GM23338 (cell line): Measurements from ENCODE around the gene LPCAT4. TPM values are rescaled to one million over a fixed set of nuclear protein-coding genes. Genes with fewer than 3 reads are reported as not detected.
A peak's percentile ranks its signal among the peaks of the same experiment; 100 is the strongest.

ENCODE experiments used
- ATAC-seq: fragments of 200-7000 bp; cut with Tn5 transposase; 3 replicates; pipeline ENCODE4 v1.9.1; 2020
- DNase-seq: peaks from one replicate; pipeline ENCODE4 v3.0.0-alpha.2; 2015; ENCODE audit warnings: low spot score
- H2AFZ ChIP-seq: fragments of 200-600 bp; sonication (generic); 2 replicates; pipeline ENCODE4 v1.8.0; 2016; ENCODE audit warnings: antibody characterized with exemption, mild to moderate bottlenecking, moderate library complexity
- H3F3A ChIP-seq: fragments of 200-600 bp; sonication (generic); replicated peaks from 2 replicates; pipeline ENCODE4 v1.8.0; 2017; ENCODE audit warnings: antibody characterized with exemption, mixed run types, low read depth
- H3K27ac ChIP-seq: fragments of 200-600 bp; sonication (generic); 2 replicates; pipeline ENCODE4 v1.6.1; 2016; ENCODE audit warnings: low read depth
- H3K27me3 ChIP-seq: fragments of 200-600 bp; sonication (generic); 2 replicates; pipeline ENCODE4 v1.8.0; 2016; ENCODE audit warnings: mild to moderate bottlenecking, mixed run types, moderate library complexity; ENCODE audit not compliant: insufficient read depth
- H3K36me3 ChIP-seq: fragments of 200-600 bp; sonication (generic); 2 replicates; pipeline ENCODE4 v1.8.0; 2016; ENCODE audit warnings: mild to moderate bottlenecking; ENCODE audit not compliant: insufficient read depth
- H3K4me1 ChIP-seq: fragments of 200-600 bp; sonication (generic); 2 replicates; pipeline ENCODE4 v1.8.0; 2016; ENCODE audit warnings: mild to moderate bottlenecking, moderate library complexity; ENCODE audit not compliant: insufficient read depth
- H3K4me2 ChIP-seq: fragments of 200-600 bp; sonication (generic); 2 replicates; pipeline ENCODE4 v1.7.1; 2017; ENCODE audit warnings: mixed run types
- H3K4me3 ChIP-seq: fragments of 200-600 bp; sonication (generic); 2 replicates; pipeline ENCODE4 v1.6.1; 2016; ENCODE audit warnings: mixed run types
- H3K79me2 ChIP-seq: fragments of 200-600 bp; sonication (generic); replicated peaks from 2 replicates; pipeline ENCODE4 v1.8.0; 2017; ENCODE audit warnings: mild to moderate bottlenecking; ENCODE audit not compliant: insufficient read depth
- H3K9me2 ChIP-seq: fragments of 200-600 bp; sonication (generic); 2 replicates; pipeline ENCODE4 v1.8.0; 2017; ENCODE audit not compliant: insufficient read depth
- H4K20me1 ChIP-seq: fragments of 200-600 bp; sonication (generic); replicated peaks from 2 replicates; pipeline ENCODE4 v1.8.0; 2017; ENCODE audit warnings: mild to moderate bottlenecking; ENCODE audit not compliant: insufficient read depth
- H3K27ac Mint-ChIP-seq: 2 replicates; pipeline ENCODE4 v1.8.0; 2020; ENCODE audit warnings: inconsistent platforms, mild to moderate bottlenecking, moderate library complexity, mixed read lengths
- H3K27me3 Mint-ChIP-seq: 3 replicates; pipeline ENCODE4 v1.8.0; 2022; ENCODE audit warnings: low read depth, mild to moderate bottlenecking, moderate library complexity, mixed read lengths, inconsistent platforms; ENCODE audit not compliant: insufficient read depth, poor library complexity
- H3K36me3 Mint-ChIP-seq: 3 replicates; pipeline ENCODE4 v1.8.0; 2021; ENCODE audit warnings: low read depth, mild to moderate bottlenecking, inconsistent platforms, moderate library complexity, mixed read lengths
- H3K4me1 Mint-ChIP-seq: 3 replicates; pipeline ENCODE4 v1.8.0; 2020; ENCODE audit warnings: mild to moderate bottlenecking, inconsistent platforms, mixed read lengths
- H3K4me3 Mint-ChIP-seq: 3 replicates; pipeline ENCODE4 v1.8.0; 2021; ENCODE audit warnings: moderate library complexity, mild to moderate bottlenecking, inconsistent platforms, mixed read lengths
- H3K9me3 Mint-ChIP-seq: 3 replicates; pipeline ENCODE4 v1.8.0; 2020; ENCODE audit warnings: moderate library complexity, mild to moderate bottlenecking, inconsistent platforms, mixed read lengths
- CREB1 ChIP-seq: fragments of 250-450 bp; sonication (Bioruptor Pico); IDR thresholded peaks from 2 replicates; pipeline ENCODE4 v1.5.0; 2020; ENCODE audit warnings: low read depth, mild to moderate bottlenecking, moderate library complexity
- EZH2 ChIP-seq: fragments of 200-600 bp; sonication (generic); IDR thresholded peaks from one replicate; pipeline ENCODE4 v1.8.0; 2017; ENCODE audit warnings: antibody characterized with exemption, mild to moderate bottlenecking, low read depth; ENCODE audit not compliant: unreplicated experiment
- EZH2phosphoT487 ChIP-seq: fragments of 200-600 bp; sonication (generic); IDR thresholded peaks from one replicate; pipeline ENCODE4 v1.8.1; 2018; ENCODE audit warnings: antibody characterized with exemption; ENCODE audit not compliant: unreplicated experiment
- NANOG ChIP-seq: IDR thresholded peaks from 2 replicates; pipeline ENCODE4 v1.6.1; 2016; ENCODE audit warnings: antibody characterized with exemption, borderline replicate concordance
- POLR2AphosphoS5 ChIP-seq: IDR thresholded peaks from 2 replicates; pipeline ENCODE4 v1.6.1; 2016; ENCODE audit warnings: antibody characterized with exemption, low read depth
- ZNF331 ChIP-seq: fragments of 250-450 bp; sonication (Bioruptor Pico); IDR thresholded peaks from 2 replicates; pipeline ENCODE4 v1.5.0; 2020; ENCODE audit warnings: low read depth, mild to moderate bottlenecking, moderate library complexity
- polyA plus RNA-seq: library from polyadenylated mRNA; unstranded; fragments of >200 nt; fragmentation: Nextera tagmentation; extraction: Ambion mirVana; gene quantifications from 2 replicates; pipeline ENCODE4 v1.2.1, GENCODE V29; 2016
- total RNA-seq: library from RNA; depleted of rRNA; stranded (reverse); fragments of >200 nt; shearing (Covaris generic); gene quantifications from 2 replicates; pipeline ENCODE4 v1.2.3, GENCODE V29; 2014
- TF ChIP-seq, protein P1 (sequence below): IDR thresholded peaks from one replicate; pipeline ENCODE4 v1.6.1; 2018; ENCODE audit warnings: antibody characterized with exemption; ENCODE audit not compliant: unreplicated experiment
- TF ChIP-seq, protein P2 (sequence below), 2 experiments: fragments of 200-600 bp in 1 of 2; sonication (generic) in 1 of 2; conservative IDR thresholded peaks; 2 replicates each; pipeline versions ENCODE4 v1.5.1 to v1.6.1; 2016 to 2017; ENCODE audit warnings: antibody characterized with exemption in 2 of 2, low read depth in 2 of 2, mild to moderate bottlenecking in 2 of 2, moderate library complexity in 1 of 2

LPCAT4 gene
- total and polyA plus RNA-seq, 2 experiments from 2014 or later: 36.8 to 49.1 TPM

DNA sequence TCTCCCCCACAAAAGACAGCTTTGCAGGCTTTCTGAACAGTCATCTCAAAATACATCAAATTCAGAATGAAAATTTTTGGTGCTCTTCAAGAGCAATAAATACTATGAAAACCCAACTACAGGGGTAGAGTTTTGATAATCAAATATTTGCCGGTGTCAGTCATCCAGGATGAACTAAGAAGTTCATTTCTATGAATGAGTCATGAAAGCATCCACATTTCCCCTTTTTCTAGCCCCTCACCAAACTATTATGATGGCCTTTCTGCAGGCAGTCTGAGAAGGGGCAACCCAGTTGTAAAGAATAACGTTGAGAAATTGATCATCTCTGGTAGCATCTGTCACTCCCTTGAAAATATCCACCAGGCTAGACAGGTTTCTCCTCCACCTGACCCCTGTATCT, 3.1 kb upstream of the LPCAT4 start (continued):
- TF ChIP-seq, protein P1, sequence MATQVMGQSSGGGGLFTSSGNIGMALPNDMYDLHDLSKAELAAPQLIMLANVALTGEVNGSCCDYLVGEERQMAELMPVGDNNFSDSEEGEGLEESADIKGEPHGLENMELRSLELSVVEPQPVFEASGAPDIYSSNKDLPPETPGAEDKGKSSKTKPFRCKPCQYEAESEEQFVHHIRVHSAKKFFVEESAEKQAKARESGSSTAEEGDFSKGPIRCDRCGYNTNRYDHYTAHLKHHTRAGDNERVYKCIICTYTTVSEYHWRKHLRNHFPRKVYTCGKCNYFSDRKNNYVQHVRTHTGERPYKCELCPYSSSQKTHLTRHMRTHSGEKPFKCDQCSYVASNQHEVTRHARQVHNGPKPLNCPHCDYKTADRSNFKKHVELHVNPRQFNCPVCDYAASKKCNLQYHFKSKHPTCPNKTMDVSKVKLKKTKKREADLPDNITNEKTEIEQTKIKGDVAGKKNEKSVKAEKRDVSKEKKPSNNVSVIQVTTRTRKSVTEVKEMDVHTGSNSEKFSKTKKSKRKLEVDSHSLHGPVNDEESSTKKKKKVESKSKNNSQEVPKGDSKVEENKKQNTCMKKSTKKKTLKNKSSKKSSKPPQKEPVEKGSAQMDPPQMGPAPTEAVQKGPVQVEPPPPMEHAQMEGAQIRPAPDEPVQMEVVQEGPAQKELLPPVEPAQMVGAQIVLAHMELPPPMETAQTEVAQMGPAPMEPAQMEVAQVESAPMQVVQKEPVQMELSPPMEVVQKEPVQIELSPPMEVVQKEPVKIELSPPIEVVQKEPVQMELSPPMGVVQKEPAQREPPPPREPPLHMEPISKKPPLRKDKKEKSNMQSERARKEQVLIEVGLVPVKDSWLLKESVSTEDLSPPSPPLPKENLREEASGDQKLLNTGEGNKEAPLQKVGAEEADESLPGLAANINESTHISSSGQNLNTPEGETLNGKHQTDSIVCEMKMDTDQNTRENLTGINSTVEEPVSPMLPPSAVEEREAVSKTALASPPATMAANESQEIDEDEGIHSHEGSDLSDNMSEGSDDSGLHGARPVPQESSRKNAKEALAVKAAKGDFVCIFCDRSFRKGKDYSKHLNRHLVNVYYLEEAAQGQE: no peak
- no peak for TF ChIP-seq ZNF331 (CRISPR knock-in tag)
- TF ChIP-seq, protein P2, sequence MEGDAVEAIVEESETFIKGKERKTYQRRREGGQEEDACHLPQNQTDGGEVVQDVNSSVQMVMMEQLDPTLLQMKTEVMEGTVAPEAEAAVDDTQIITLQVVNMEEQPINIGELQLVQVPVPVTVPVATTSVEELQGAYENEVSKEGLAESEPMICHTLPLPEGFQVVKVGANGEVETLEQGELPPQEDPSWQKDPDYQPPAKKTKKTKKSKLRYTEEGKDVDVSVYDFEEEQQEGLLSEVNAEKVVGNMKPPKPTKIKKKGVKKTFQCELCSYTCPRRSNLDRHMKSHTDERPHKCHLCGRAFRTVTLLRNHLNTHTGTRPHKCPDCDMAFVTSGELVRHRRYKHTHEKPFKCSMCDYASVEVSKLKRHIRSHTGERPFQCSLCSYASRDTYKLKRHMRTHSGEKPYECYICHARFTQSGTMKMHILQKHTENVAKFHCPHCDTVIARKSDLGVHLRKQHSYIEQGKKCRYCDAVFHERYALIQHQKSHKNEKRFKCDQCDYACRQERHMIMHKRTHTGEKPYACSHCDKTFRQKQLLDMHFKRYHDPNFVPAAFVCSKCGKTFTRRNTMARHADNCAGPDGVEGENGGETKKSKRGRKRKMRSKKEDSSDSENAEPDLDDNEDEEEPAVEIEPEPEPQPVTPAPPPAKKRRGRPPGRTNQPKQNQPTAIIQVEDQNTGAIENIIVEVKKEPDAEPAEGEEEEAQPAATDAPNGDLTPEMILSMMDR (conservative IDR thresholded peaks at IDR 0.05; ENCODE audit: low read depth in 2 of 2): no peak
- no peak for TF ChIP-seq EZH2
- no peak for TF ChIP-seq CREB1
- no peak for TF ChIP-seq POLR2AphosphoS5
- TF ChIP-seq NANOG: no peak

DNA sequence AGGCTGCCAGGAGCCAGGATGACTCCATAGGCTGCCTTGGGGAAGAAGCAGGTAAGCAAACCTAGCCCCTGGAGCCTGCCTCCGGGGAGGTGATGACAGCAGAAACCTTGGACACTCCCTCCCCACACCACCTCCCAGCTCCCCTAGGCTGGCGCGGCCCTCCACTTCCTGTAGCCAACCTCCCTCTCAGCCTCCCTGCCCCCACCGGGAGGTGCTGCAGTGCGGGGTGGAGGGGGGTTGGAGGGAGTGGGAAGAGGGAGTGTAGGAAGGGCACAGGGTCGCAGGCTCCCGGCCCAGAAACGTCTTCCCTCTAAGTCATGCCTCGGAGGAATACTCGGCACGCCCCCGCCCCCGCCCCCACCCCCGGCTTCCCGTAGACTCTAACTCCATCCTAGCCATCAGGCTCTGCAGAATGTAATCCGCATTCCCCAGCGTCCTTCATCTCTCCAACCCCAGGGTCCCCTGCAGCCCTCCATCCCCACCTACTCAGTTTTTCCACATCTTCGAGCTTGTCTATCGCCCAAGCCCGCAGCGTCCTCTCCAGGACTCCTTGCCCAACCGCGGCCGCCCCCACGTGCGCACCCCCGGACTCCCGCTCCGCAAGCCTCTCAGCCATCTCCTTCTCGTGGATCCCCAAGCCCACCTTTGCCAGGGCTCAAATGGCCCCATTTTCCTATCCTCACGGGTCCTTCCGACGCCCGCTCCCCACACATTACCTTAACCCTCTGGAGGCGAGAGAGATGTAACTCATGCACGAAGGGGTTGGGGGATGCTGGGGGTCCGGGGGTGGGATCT, 528 bp downstream of the LPCAT4 start:
- DNase-seq (peak; percentile 93), ATAC-seq (peak; percentile 75)
- Histone ChIP-seq H3K36me3 (peaks cover 9% of the 10 kb centered on the region), H3F3A (peaks cover 11% of the 10 kb centered on the region; the same call in 1 of the 2 replicates), H3K9me2 (no peaks in the 10 kb centered on the region), H3K27me3 (no peaks in the 10 kb centered on the region), H4K20me1 (peaks cover 20% of the 10 kb centered on the region), H3K4me3 (peak overlapping the region; percentile 93), H3K4me2 (peak overlapping the region; percentile 98), H3K4me1 (peaks cover 17% of the 10 kb centered on the region), H3K79me2 (peaks cover 23% of the 10 kb centered on the region), H3K27ac (peak overlapping the region; percentile 80; the same call in 1 of the 2 replicates), H2AFZ (no peak overlapping the region; the same call in 1 of the 2 replicates)
- TF ChIP-seq CREB1 (no peak), POLR2AphosphoS5 (peak; percentile 29; the same call in 1 of the 2 replicates), NANOG (no peak), EZH2phosphoT487 (no peak)
- TF ChIP-seq, protein P2 (conservative IDR thresholded peaks at IDR 0.05; ENCODE audit: low read depth in 2 of 2): no peak
- Mint-ChIP-seq H3K27ac (peak overlapping the region; percentile 89), H3K36me3 (peaks cover 31% of the 10 kb centered on the region), H3K27me3 (peaks cover 25% of the 10 kb centered on the region), H3K9me3 (peaks cover 1% of the 10 kb centered on the region; the same call in 2 of the 3 replicates), H3K4me1 (peaks cover 17% of the 10 kb centered on the region), H3K4me3 (peak overlapping the region; percentile 97)
